GM19397 (cell line): Measurements from ENCODE around the gene CCR3.

Experiments
- ATAC-seq: cut with Tn5 transposase; IDR thresholded peaks from one replicate; pipeline ENCODE4 v1.9.1; 2021; ENCODE audit warnings: mild to moderate bottlenecking, moderate library complexity; ENCODE audit not compliant: unreplicated experiment

CCR3 gene

GRCh38 chr3:46218196-46218709, 24.0 kb upstream of the CCR3 start:
- ATAC-seq: no peak

GRCh38 chr3:46221391-46221790, 20.9 kb upstream of the CCR3 start:
- no peak for ATAC-seq

GRCh38 chr3:46221938-46222337, 20.3 kb upstream of the CCR3 start:
- ATAC-seq: no peak

GRCh38 chr3:46222435-46223161, 19.7 kb upstream of the CCR3 start:
- ATAC-seq: no peak

GRCh38 chr3:46228260-46229242, 13.7 kb upstream of the CCR3 start:
- ATAC-seq: no peak

GRCh38 chr3:46231323-46231722, 10.9 kb upstream of the CCR3 start:
- no peak for ATAC-seq

- ATAC-seq: no peak
These were observed 9.1 kb upstream of the CCR3 start for GRCh38 chr3:46233194-46233593.

GRCh38 chr3:46235425-46235824, 6.8 kb upstream of the CCR3 start:
- ATAC-seq: no peak

GRCh38 chr3:46236294-46237054, 5.8 kb upstream of the CCR3 start:
- ATAC-seq: no peak

GRCh38 chr3:46238386-46238785, 3.9 kb upstream of the CCR3 start:
- ATAC-seq: no peak

GRCh38 chr3:46239301-46239938, 2.8 kb upstream of the CCR3 start:
- ATAC-seq: no peak

GRCh38 chr3:46239952-46240351, 2.3 kb upstream of the CCR3 start:
- ATAC-seq: no peak

- no peak for ATAC-seq
These were observed 1.3 kb downstream of the CCR3 start for GRCh38 chr3:46243560-46243959.

GRCh38 chr3:46245146-46245545, 2.9 kb downstream of the CCR3 start:
- ATAC-seq: no peak

GRCh38 chr3:46252980-46253379, 10.7 kb downstream of the CCR3 start:
- ATAC-seq: no peak

- ATAC-seq: no peak
These were observed 16.3 kb downstream of the CCR3 start for GRCh38 chr3:46258525-46258924.

GRCh38 chr3:46261926-46262594, 19.8 kb downstream of the CCR3 start:
- ATAC-seq: no peak

- no peak for ATAC-seq
These were observed 21.7 kb downstream of the CCR3 start for GRCh38 chr3:46264002-46264401.

GRCh38 chr3:46266598-46266997, 24.3 kb downstream of the CCR3 start:
- ATAC-seq: no peak

GRCh38 chr3:46269556-46269955, 27.3 kb downstream of the CCR3 start:
- ATAC-seq: no peak
